Activated naive CD8-positive, alpha-beta T cell treated with anti-CD3 and anti-CD28 coated beads for 36 hours (primary cell): ENCODE measurements around the gene HAPLN1. TPM values are rescaled to one million over a fixed set of nuclear protein-coding genes. Genes with fewer than 3 reads are reported as not detected.

Experiments used
- DNase-seq: peaks from one replicate; pipeline ENCODE4 v3.0.0; 2021
- H3K27ac Mint-ChIP-seq: one replicate; pipeline ENCODE4 v1.8.0; 2022; ENCODE audit warnings: mild to moderate bottlenecking, moderate library complexity, mixed read lengths
- H3K27me3 Mint-ChIP-seq: one replicate; pipeline ENCODE4 v1.8.0; 2022; ENCODE audit warnings: mild to moderate bottlenecking, mixed read lengths
- H3K36me3 Mint-ChIP-seq: one replicate; pipeline ENCODE4 v1.8.0; 2021; ENCODE audit warnings: mild to moderate bottlenecking, mixed read lengths
- H3K4me1 Mint-ChIP-seq: one replicate; pipeline ENCODE4 v1.8.0; 2021; ENCODE audit warnings: mixed read lengths
- H3K4me3 Mint-ChIP-seq: one replicate; pipeline ENCODE4 v1.8.0; 2022; ENCODE audit warnings: mild to moderate bottlenecking, moderate library complexity, mixed read lengths
- H3K9me3 Mint-ChIP-seq: one replicate; pipeline ENCODE4 v1.8.0; 2022; ENCODE audit warnings: mixed read lengths
- total RNA-seq, 2 experiments: library from RNA; stranded (reverse); gene quantifications; one replicate each; pipeline ENCODE4 v1.2.3, GENCODE V29; 2021

HAPLN1 gene
- total RNA-seq, 2 experiments from 2014 or later, result not detected

DNA sequence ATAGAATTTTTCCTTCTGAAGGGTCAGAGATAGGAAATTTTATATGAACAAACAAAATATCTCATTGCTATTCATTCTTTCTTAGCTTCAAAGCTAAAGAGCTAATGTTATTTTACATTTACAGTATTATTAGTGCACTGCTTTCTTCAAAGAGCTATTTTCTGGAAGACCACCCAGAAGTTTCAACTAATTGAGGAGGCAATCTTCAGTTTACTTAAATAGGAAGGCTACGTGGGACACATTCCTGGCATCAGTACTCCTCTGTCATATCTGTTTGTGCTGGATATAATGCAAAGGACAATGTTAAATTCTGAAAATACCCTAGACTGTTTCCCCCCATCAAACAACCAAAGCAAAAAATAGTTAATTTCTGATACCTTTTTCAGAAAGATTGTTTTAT lies 30.8 kb downstream of the HAPLN1 start:
- Mint-ChIP-seq H3K27me3 (peaks cover 13% of the 10 kb centered on the region), H3K27ac (no peak overlapping the region), H3K36me3 (no peaks in the 10 kb centered on the region), H3K4me1 (no peaks in the 10 kb centered on the region), H3K4me3 (no peak overlapping the region), H3K9me3 (no peaks in the 10 kb centered on the region)
- no peak for DNase-seq

DNA sequence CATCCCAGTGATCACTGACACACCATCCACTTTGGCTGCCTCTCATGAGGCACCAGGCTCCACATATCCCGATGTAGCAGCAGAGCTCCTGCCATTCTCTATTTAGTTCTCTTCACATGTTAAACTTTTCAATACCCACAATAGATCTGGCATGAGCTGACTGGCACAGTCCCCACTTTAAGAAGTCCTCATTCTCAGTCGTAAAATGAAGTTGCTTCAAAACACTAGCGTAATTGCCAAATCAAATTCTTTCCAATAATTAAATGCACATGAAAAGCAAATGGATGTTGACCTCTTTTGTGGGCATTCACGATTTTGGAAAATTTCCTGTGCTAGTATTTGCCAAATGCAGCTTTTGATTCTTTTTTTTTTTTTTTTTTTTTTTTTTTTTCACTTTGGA lies 32.4 kb downstream of the HAPLN1 start:
- Mint-ChIP-seq H3K27ac (no peak overlapping the region), H3K36me3 (no peaks in the 10 kb centered on the region), H3K4me3 (no peak overlapping the region), H3K4me1 (no peaks in the 10 kb centered on the region), H3K9me3 (no peaks in the 10 kb centered on the region), H3K27me3 (peaks cover 12% of the 10 kb centered on the region)
- DNase-seq, result no peak

DNA sequence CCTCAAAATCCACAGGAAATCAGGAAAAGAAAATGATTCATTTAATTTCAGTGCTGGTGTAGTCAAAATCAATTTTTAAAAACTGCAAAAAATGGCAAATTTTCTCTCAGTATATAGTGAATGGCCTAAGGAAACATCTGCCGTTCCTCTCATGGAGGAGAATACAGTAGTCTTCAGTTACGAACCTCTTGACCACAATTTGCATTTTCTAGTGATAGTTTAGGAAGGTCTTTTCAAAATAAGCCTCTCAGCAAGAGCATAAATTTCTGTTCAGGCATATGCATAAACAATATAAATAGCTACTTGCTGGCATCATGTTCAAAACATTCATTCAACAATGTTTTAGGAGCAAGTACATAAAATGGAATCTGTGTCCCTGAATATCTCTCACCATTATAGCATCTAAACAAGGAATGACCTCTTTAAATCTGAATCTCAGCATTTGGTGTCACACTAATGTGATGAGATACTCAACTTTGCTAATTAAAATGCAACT lies 33.5 kb downstream of the HAPLN1 start:
- H3K27ac Mint-ChIP-seq, result no peak overlapping the region
- H3K4me1 Mint-ChIP-seq, result no peaks in the 10 kb centered on the region
- H3K27me3 Mint-ChIP-seq, result peaks cover 13% of the 10 kb centered on the region
- no peak overlapping the region for H3K4me3 Mint-ChIP-seq
- H3K36me3 Mint-ChIP-seq, result no peaks in the 10 kb centered on the region
- no peak for DNase-seq
- H3K9me3 Mint-ChIP-seq, result no peaks in the 10 kb centered on the region

DNA sequence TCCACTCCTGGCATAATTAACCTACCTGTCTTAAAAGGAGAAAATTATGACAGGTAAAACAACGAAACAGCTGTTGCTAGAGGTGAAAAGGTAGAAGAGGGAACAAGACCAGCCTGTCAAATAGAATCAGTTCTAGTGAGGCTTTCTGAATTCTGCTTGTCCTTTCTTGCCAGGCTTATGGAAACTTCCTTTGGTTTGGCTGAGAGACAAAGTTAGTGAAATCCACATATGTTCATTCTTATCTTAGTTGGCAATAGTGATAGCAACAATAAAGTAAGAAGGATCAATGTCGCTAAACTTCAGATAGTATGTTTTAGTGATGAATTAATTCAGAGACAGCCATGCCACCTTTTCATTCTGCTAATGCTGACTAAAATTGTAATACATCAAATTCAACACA lies 34.4 kb downstream of the HAPLN1 start:
- H3K4me1 Mint-ChIP-seq, result no peaks in the 10 kb centered on the region

DNA sequence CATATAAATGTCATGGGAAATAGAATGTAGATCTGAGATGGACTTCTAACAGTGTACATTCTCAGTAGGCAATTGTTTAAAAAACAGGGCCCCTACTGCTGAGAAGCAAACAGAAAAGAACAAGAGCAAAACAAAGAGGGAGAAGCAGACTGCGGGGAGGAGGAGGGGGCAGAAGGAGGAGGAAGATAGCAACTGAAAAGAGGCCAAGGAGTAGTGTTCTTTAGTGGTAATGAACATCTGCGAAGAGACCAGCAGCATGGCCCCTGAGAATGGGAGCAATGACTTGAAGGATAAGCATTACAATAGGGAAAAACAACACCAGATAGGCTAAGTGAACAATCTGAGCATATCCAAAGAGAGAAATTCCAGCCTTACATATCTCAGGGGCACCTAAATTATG lies 36.8 kb downstream of the HAPLN1 start:
- no peak for DNase-seq
- H3K9me3 Mint-ChIP-seq, result no peaks in the 10 kb centered on the region
- H3K36me3 Mint-ChIP-seq, result no peaks in the 10 kb centered on the region
- no peaks in the 10 kb centered on the region for H3K4me1 Mint-ChIP-seq
- peaks cover 9% of the 10 kb centered on the region for H3K27me3 Mint-ChIP-seq
- H3K27ac Mint-ChIP-seq, result no peak overlapping the region
- H3K4me3 Mint-ChIP-seq, result no peak overlapping the region

More for the DNA sequence above, 34.4 kb downstream of the HAPLN1 start:
- Mint-ChIP-seq H3K27ac (no peak overlapping the region), H3K4me3 (no peak overlapping the region), H3K27me3 (peaks cover 14% of the 10 kb centered on the region), H3K36me3 (no peaks in the 10 kb centered on the region), H3K9me3 (no peaks in the 10 kb centered on the region)
- no peak for DNase-seq

DNA sequence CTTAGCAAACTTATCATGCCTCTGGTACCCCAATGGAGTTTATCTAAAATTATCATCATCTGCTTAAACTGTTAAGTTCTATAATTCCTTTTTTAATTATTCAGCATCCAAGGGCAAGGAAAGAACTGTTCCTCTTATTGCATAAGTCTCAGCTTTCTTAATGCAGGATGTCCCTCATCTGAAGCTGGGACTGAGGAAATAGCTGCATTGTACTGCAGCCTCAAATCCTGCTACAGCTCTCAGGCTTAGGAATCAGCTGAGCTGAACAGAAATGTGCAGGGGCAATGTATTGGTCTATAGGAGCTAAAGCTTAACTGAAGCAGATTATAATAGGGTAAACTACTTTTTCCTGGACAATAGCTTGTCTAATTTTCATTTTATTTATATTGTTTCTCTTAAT lies 48.0 kb downstream of the HAPLN1 start:
- Mint-ChIP-seq H3K4me3 (no peak overlapping the region), H3K9me3 (no peaks in the 10 kb centered on the region), H3K27ac (no peak overlapping the region), H3K4me1 (no peaks in the 10 kb centered on the region), H3K27me3 (peaks cover 11% of the 10 kb centered on the region), H3K36me3 (no peaks in the 10 kb centered on the region)
- no peak for DNase-seq

DNA sequence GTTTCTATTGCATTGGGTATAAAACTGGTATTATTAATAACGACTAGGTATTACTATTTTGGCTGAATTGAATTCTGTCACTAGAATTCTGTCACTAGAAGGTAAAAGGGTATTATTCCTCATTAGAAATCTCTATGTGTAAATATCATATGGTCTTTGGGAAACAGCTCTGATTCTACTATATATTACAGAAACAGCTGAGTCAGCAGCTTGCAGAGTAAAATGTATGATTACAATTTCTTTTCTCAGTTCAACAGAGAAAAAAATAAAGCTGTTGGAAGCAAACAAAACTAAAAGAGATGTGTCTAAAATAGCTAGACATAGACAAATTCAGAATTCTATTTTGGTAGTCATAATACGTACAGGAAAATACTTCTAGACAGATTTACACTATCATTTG lies 48.5 kb downstream of the HAPLN1 start:
- Mint-ChIP-seq H3K4me3 (no peak overlapping the region), H3K36me3 (no peaks in the 10 kb centered on the region), H3K27ac (no peak overlapping the region), H3K27me3 (peaks cover 11% of the 10 kb centered on the region), H3K9me3 (no peaks in the 10 kb centered on the region), H3K4me1 (no peaks in the 10 kb centered on the region)
- no peak for DNase-seq

DNA sequence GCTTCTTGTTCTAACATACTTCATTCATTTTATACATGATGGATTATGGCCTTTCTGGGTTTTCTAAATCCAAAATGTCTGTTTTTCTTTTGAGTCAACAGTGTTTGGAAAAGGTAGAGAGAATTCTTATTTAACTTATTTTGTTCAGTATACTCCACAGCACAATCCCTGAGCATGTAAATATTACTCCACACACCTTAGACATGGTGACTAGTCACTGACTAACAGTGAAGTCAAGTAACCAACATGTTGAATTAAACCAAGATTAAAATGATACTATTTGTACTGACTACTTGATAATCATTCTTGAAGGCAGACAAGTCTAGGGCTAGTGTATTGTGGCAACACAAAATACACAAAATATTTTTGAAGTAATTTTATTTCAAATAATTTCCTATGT lies 55.0 kb downstream of the HAPLN1 start:
- Mint-ChIP-seq H3K9me3 (no peaks in the 10 kb centered on the region), H3K4me3 (no peak overlapping the region), H3K27me3 (peaks cover 12% of the 10 kb centered on the region), H3K4me1 (no peaks in the 10 kb centered on the region), H3K27ac (no peak overlapping the region), H3K36me3 (no peaks in the 10 kb centered on the region)
- no peak for DNase-seq

DNA sequence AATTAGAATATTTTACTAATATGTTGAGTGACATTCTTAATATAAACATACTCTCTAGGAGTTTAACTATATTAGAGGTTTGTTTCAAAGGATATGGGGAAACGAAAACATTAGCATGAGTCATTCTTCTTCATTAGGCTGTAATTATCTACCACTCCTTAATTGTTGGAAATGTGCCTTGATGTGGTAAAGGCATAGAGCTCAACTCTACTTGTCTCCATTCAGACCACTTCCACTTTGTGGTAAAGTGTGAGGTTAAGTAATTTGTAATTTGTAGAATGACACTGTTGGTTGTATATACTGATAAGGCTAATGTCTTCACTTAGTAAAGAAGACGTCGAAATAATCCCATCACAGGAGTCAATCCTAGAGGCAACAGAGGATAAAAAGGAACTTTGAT lies 58.1 kb downstream of the HAPLN1 start:
- H3K4me1 Mint-ChIP-seq, result no peaks in the 10 kb centered on the region
- no peaks in the 10 kb centered on the region for H3K9me3 Mint-ChIP-seq
- no peak overlapping the region for H3K27ac Mint-ChIP-seq
- no peak for DNase-seq
- H3K27me3 Mint-ChIP-seq, result peaks cover 5% of the 10 kb centered on the region
- H3K4me3 Mint-ChIP-seq, result no peak overlapping the region
- H3K36me3 Mint-ChIP-seq, result no peaks in the 10 kb centered on the region

DNA sequence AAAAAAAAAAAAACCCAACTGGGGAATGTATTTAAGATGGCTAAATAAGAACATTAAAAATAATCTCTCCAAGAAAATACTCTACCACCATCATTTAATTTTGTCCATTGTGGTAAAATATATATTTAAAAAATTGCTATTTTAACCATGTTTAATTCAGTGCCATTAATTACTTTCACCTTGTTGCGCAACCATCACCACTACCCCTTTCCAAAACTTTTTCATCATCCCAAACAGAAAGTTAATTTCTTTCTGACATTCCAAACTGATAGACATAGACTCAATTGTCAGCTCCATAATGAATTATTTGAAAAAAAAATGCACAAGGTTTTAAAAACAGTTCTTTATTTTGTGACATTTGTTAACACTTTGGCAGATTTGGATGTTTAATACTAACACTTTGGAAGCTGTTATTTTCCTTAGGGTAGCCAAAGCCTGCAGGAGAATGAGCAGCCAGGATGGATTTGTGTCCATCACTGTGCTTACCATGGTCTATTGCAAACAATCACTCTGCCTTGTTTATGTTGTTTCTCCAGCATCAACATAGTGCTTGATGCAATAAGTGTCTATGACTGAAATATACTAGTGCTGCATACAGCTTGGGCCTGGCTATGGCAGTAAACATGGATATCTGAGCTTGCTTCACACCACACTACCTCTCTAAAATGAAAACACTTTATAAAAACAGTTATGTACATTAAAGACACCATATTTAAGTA lies 62.7 kb downstream of the HAPLN1 start:
- H3K9me3 Mint-ChIP-seq, result no peaks in the 10 kb centered on the region
- no peak for DNase-seq
- H3K27ac Mint-ChIP-seq, result no peak overlapping the region
- no peak overlapping the region for H3K4me3 Mint-ChIP-seq
- H3K27me3 Mint-ChIP-seq, result peaks cover 3% of the 10 kb centered on the region
- H3K4me1 Mint-ChIP-seq, result no peaks in the 10 kb centered on the region
- H3K36me3 Mint-ChIP-seq, result no peaks in the 10 kb centered on the region

DNA sequence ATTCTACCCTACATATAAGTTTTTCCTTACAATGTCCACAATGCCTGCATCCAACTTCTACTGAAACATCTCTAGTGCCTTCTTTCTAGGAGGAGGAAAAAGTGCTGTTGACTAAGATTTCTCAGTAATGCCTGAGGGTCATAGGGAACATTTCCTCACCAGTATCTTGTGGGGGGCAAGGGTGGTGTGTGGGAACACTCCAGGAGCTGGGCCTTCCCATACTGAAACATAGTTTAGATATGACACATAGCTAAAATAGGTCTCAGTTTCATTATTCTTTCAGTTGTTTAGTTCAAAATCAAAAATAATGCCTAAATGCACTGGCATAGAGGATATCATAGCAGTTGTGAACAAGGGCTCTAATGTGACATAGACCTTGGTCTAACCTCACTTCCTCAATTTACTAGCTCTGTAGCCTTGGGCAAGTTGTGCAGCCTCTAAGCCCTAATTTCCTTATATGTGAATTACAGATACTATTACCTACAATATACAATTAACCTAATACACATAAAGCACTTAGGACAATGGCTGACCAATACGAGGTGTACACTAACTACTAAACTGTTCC lies 66.1 kb downstream of the HAPLN1 start:
- H3K36me3 Mint-ChIP-seq, result no peaks in the 10 kb centered on the region
- no peaks in the 10 kb centered on the region for H3K4me1 Mint-ChIP-seq
- H3K27me3 Mint-ChIP-seq, result peaks cover 8% of the 10 kb centered on the region
- no peak overlapping the region for H3K4me3 Mint-ChIP-seq
- DNase-seq, result no peak
- no peak overlapping the region for H3K27ac Mint-ChIP-seq
- no peaks in the 10 kb centered on the region for H3K9me3 Mint-ChIP-seq

DNA sequence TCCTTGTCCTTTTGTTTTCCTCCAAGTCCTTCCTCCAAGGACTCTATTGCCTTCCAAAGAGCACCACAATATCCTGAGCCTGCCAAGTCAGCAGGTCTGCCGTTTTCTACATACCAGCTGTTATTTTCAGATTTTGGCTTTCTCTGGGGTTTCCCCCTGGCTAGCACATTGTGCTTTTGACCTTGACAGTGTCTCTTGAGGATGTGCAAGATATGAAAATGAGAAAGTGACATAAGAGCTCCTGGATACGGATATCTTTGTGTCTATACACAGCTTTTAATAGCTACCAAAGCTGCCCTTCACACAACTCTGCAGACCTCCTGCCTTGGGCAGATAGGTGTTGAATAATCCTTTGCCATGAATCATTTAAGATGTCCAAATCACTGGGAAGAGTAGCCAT lies 67.0 kb downstream of the HAPLN1 start:
- Mint-ChIP-seq H3K4me3 (no peak overlapping the region), H3K9me3 (no peaks in the 10 kb centered on the region)

DNA sequence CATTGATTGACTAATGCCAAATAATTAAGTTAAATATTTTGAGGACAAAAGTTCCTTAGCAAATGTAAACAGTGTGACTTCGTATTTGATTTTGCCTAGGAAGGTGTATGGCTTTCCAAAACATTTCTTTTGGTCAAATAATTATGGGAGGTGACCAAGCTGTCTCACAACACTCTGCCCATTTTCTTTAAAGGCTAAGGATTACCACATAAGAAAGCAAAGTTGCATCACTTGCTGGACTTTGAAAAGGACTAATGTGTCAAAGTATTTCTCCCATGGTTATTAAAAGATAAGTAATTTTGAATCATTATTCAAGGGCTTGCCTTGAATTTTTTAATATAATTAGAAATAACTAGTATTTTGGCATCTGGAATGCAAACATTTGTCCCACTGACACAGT lies 74.7 kb downstream of the HAPLN1 start:
- Mint-ChIP-seq H3K4me3 (no peak overlapping the region), H3K36me3 (no peaks in the 10 kb centered on the region), H3K9me3 (no peaks in the 10 kb centered on the region), H3K4me1 (no peaks in the 10 kb centered on the region), H3K27me3 (peaks cover 4% of the 10 kb centered on the region), H3K27ac (no peak overlapping the region)
- DNase-seq, result no peak

More for the DNA sequence above, 67.0 kb downstream of the HAPLN1 start:
- Mint-ChIP-seq H3K27ac (no peak overlapping the region), H3K4me1 (no peaks in the 10 kb centered on the region), H3K27me3 (peaks cover 8% of the 10 kb centered on the region), H3K36me3 (no peaks in the 10 kb centered on the region)
- DNase-seq, result no peak

DNA sequence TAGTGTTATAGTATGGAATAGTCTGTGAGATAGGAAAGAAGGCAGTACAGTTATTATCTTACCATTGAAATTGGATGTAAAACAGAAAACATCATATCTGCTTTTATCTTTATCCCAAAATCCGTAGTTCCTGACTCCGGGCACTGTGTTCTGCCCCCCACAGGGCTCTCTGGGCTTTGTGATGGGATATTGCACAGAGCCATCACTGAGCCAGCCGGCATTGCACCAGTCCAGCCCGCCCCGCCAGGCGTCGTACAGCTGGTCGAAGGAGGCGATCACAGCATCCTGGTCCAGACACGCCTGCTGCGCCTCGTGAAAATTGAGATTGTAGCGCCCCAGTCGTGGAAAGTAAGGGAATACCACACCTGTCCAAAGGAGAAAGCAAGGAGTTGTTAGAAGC lies 76.4 kb downstream of the HAPLN1 start:
- H3K36me3 Mint-ChIP-seq, result no peaks in the 10 kb centered on the region
- H3K27me3 Mint-ChIP-seq, result peaks cover 4% of the 10 kb centered on the region
- H3K4me1 Mint-ChIP-seq, result no peaks in the 10 kb centered on the region
- H3K4me3 Mint-ChIP-seq, result no peak overlapping the region
- H3K9me3 Mint-ChIP-seq, result no peaks in the 10 kb centered on the region
- H3K27ac Mint-ChIP-seq, result no peak overlapping the region
- DNase-seq, result no peak

DNA sequence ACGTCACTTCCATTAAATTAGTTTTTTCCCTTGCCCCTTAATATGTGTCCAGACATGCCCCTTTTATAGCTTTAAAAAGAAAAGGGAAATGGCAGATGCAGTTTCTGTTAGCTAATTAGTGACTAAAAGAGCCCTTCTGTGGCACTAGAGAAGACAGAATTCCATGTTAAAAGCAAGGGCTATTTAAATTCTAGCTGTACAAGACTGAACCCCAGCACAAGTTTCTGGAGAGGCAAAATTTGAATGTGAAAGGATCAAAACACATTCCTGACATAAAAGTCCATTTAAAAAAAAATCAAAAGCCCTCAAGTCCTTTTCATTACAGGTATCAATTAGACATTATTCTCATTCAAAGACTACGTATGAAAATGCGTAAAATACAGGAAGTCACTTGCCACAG lies 78.7 kb downstream of the HAPLN1 start:
- Mint-ChIP-seq H3K9me3 (no peaks in the 10 kb centered on the region), H3K27me3 (peaks cover 4% of the 10 kb centered on the region), H3K4me3 (no peak overlapping the region), H3K27ac (no peak overlapping the region), H3K4me1 (no peaks in the 10 kb centered on the region), H3K36me3 (no peaks in the 10 kb centered on the region)
- no peak for DNase-seq

DNA sequence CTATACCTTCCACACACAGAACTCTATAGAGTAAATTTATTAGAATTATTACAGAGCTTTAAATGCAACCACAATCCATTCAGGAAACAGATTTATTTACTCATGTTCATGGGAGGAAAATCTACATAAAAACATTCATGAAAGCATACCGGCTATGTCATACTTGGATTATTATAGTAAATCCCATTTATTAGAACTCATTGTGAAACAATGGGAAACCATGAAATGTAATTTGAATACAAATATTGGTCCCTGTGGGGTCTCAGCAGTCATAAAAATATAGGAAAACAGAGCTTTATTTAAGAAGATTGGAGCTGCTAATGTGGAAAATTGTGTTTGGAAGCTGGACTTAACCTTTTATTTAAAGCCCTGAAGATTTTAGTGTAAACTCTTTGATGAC lies 80.7 kb downstream of the HAPLN1 start:
- H3K4me3 Mint-ChIP-seq, result no peak overlapping the region
- no peaks in the 10 kb centered on the region for H3K9me3 Mint-ChIP-seq
- H3K4me1 Mint-ChIP-seq, result no peaks in the 10 kb centered on the region
- no peaks in the 10 kb centered on the region for H3K36me3 Mint-ChIP-seq
- DNase-seq, result no peak
- peaks cover 4% of the 10 kb centered on the region for H3K27me3 Mint-ChIP-seq
- H3K27ac Mint-ChIP-seq, result no peak overlapping the region
